ENCODE data around the gene KRT6A. TPM values are rescaled to one million over a fixed set of nuclear protein-coding genes. Genes with fewer than 3 reads are reported as not detected.

The KRT6A gene
- total RNA-seq, 2 experiments from 2014 or later = not detected

GRCh38 chr12:52517005-52517835, 24.2 kb upstream of the KRT6A start:
- H3K36me3 ChIP-seq (ENCODE audit: insufficient read depth, low read length) = no peaks in the 10 kb centered on the region
- H3K4me1 ChIP-seq (ENCODE audit: insufficient read depth, low read length) = no peaks in the 10 kb centered on the region
- H3K4me3 ChIP-seq (ENCODE audit: low read length) = no peak overlapping the region
- intact Hi-C loops (cut with DNase I, micrococcal nuclease) = no loop called here
- H3K27ac ChIP-seq (ENCODE audit: low read depth in 1 of 2, low read length in 2 of 2) = no peak overlapping the region
- no peaks in the 10 kb centered on the region for H3K9me3 ChIP-seq (ENCODE audit: control insufficient read depth in 1 of 2, insufficient read depth in 1 of 2, low read length in 2 of 2)
- ChIA-PET CTCF (no interaction called here), POLR2A (no interaction called here)
- DNase-seq (no peak), ATAC-seq (ENCODE audit: poor library complexity) (no peak)
- Mint-ChIP-seq H3K36me3 (ENCODE audit: low read depth) (no peaks in the 10 kb centered on the region), H3K4me3 (no peak overlapping the region), H3K27me3 (peaks cover 11% of the 10 kb centered on the region), H3K9me3 (no peaks in the 10 kb centered on the region), H3K4me1 (ENCODE audit: low read depth) (no peaks in the 10 kb centered on the region), H3K27ac (no peak overlapping the region)
- H3K27me3 ChIP-seq (ENCODE audit: control insufficient read depth in 1 of 2, insufficient read depth in 2 of 2, low read length in 2 of 2) = peaks cover 0 to 2% of the 10 kb centered on the region in 2 experiments
- no peak for TF ChIP-seq CTCF (IDR thresholded peaks at IDR 0.05)

- H3K4me3 Mint-ChIP-seq = no peak overlapping the region
- Histone ChIP-seq H3K27me3 (ENCODE audit: control insufficient read depth in 1 of 2, insufficient read depth in 2 of 2, low read length in 2 of 2) (peaks cover 3 to 4% of the 10 kb centered on the region in 2 experiments), H3K27ac (ENCODE audit: low read depth in 1 of 2, low read length in 2 of 2) (no peak overlapping the region), H3K36me3 (ENCODE audit: insufficient read depth, low read length) (no peaks in the 10 kb centered on the region), H3K4me1 (ENCODE audit: insufficient read depth, low read length) (no peaks in the 10 kb centered on the region), H3K4me3 (ENCODE audit: low read length) (no peak overlapping the region), H3K9me3 (ENCODE audit: control insufficient read depth in 1 of 2, insufficient read depth in 1 of 2, low read length in 2 of 2) (peaks cover 3 to 5% of the 10 kb centered on the region in 2 experiments)
- ATAC-seq (ENCODE audit: poor library complexity) (no peak), DNase-seq (no peak)
- H3K27me3 Mint-ChIP-seq = peaks cover 11% of the 10 kb centered on the region
- TF ChIP-seq CTCF (IDR thresholded peaks at IDR 0.05) = no peak
- no peaks in the 10 kb centered on the region for H3K36me3 Mint-ChIP-seq (ENCODE audit: low read depth)
- ChIA-PET POLR2A (no interaction called here), CTCF (no interaction called here)
- H3K9me3 Mint-ChIP-seq = no peaks in the 10 kb centered on the region
- no peak overlapping the region for H3K27ac Mint-ChIP-seq
- intact Hi-C loops (cut with DNase I, micrococcal nuclease) = no loop called here
- H3K4me1 Mint-ChIP-seq (ENCODE audit: low read depth) = no peaks in the 10 kb centered on the region
Observed at GRCh38 chr12:52515927-52516831, 23.1 kb upstream of the KRT6A start.

- H3K4me3 ChIP-seq (ENCODE audit: low read length) = no peak overlapping the region
- no peaks in the 10 kb centered on the region for H3K36me3 ChIP-seq (ENCODE audit: insufficient read depth, low read length)
- POLR2A ChIA-PET = no interaction called here
- peaks cover 5 to 8% of the 10 kb centered on the region in 2 experiments for H3K9me3 ChIP-seq (ENCODE audit: control insufficient read depth in 1 of 2, insufficient read depth in 1 of 2, low read length in 2 of 2)
- H3K27ac ChIP-seq (ENCODE audit: low read depth in 1 of 2, low read length in 2 of 2) = no peak overlapping the region
- H3K4me1 ChIP-seq (ENCODE audit: insufficient read depth, low read length) = no peaks in the 10 kb centered on the region
- intact Hi-C loops (cut with DNase I, micrococcal nuclease) = no loop called here
- Mint-ChIP-seq H3K4me1 (ENCODE audit: low read depth) (no peaks in the 10 kb centered on the region), H3K36me3 (ENCODE audit: low read depth) (no peaks in the 10 kb centered on the region), H3K27ac (no peak overlapping the region), H3K9me3 (no peaks in the 10 kb centered on the region), H3K4me3 (no peak overlapping the region), H3K27me3 (peaks cover 11% of the 10 kb centered on the region)
- CTCF ChIA-PET = no interaction called here
- peaks cover 4 to 5% of the 10 kb centered on the region in 2 experiments for H3K27me3 ChIP-seq (ENCODE audit: control insufficient read depth in 1 of 2, insufficient read depth in 2 of 2, low read length in 2 of 2)
- no peak for ATAC-seq (ENCODE audit: poor library complexity)
- no peak for DNase-seq
- no peak for TF ChIP-seq CTCF (IDR thresholded peaks at IDR 0.05)
Observed at GRCh38 chr12:52515319-52515646, 22.2 kb upstream of the KRT6A start.

All from CD4-positive, alpha-beta T cell (primary cell).